NCI-H2227 treated with DMSO at 0.1 percent for 48 hours (cell line): Measurements from ENCODE around the gene ADAMTSL3.

Experiments
- DNase-seq: peaks from one replicate; lab custom pipeline; 2025; lab: John Stamatoyannopoulos, UW

The ADAMTSL3 gene

DNA sequence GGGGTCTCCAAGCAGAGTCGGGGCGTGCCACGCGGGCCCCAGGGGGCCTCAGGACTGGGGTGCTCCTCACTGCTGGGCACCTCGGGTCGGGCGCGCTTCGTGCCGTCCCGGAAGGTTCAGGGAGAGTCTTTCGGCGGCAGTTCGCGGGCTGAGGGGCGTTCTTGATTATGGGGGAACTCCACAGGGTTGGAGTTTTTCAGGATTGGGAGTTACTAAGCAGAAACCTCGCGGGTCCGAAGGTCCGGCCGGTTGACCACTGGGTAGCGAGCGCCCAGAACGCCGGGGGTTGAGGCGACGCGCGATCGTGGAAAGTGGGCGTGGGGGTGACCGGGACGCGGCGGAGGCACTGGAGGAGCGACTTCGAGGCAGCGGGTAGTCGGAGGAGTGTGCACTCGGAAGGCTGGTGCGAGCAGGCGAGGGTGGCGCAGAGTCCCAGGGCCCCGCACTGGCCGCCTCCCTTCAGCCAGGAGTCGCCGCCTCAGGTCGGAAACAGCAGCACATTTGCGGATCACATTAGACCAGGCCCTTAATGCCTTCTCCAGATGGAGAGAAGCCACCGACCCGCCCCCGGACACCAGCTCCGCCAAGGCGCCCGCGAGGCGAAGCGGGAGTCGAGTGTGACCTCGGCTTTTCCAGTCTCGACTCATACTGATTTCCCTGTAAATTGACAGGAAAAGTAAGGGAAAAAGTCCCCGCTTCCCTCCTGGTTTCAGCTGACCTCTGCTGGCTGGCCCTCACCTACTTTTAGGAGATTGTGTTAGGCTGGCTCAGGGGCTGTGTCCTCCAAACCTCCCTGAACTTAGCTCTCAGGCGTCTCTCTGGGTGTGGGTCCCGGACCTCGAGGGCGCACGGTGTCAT, 685 bp downstream of the ADAMTSL3 start:
- no peak for DNase-seq

GRCh38 chr15:83655237-83655616, 1.3 kb downstream of the ADAMTSL3 start:
- DNase-seq = no peak

- no peak for DNase-seq
Observed at GRCh38 chr15:83656192-83656591, 2.3 kb downstream of the ADAMTSL3 start.

GRCh38 chr15:83656943-83657528, 3.1 kb downstream of the ADAMTSL3 start:
- DNase-seq = no peak

DNA sequence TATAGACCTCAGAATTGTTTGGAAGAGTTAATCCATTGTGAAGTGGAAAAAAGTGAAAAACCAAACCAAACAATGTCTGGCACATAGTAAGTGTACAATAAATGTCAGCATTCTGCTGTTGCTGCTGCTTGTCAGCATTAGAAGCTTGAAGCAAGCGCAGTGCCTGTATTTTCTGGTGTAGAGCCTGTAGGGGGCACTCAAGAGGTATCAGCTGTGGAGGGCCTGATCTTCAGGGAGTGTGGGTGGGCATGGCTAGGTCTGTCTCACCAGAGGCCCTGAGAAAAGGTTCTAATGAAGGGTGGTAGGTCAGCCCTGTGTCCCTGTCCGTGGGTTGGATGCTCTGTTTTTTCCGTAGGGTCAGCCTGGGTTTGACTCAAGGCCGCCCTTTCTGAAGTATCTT, 3.6 kb downstream of the ADAMTSL3 start:
- no peak for DNase-seq

- DNase-seq = no peak
Observed at GRCh38 chr15:83658430-83659416, 4.8 kb downstream of the ADAMTSL3 start.

- no peak for DNase-seq
Observed at GRCh38 chr15:83659417-83659812, 5.5 kb downstream of the ADAMTSL3 start.

GRCh38 chr15:83665480-83665879, 11.6 kb downstream of the ADAMTSL3 start:
- no peak for DNase-seq

DNA sequence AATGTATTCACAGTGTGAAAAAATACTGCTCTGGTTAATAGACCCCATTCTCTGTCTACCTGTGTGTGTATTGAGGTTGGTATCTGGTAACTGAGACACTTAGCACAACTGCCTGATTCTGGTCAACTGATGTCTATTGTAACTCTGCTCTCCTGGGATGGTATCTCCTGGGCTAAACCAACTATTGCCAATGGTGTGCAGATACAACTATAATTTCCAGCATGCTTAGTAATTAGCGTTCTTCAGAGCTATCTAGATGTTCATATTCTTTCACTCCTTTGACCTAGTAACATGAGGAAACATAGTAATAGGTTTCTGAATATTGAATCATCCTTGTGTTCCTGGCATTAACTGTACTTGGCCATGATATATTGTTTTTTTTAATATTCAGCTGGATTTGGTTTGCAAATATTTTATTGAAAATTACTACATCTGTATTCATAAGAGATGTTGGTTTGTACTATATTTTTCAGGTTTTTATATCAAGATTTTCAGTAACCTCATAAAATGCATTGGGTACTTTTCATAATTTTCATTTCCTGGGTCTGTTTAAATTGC, 16.8 kb downstream of the ADAMTSL3 start:
- no peak for DNase-seq

DNA sequence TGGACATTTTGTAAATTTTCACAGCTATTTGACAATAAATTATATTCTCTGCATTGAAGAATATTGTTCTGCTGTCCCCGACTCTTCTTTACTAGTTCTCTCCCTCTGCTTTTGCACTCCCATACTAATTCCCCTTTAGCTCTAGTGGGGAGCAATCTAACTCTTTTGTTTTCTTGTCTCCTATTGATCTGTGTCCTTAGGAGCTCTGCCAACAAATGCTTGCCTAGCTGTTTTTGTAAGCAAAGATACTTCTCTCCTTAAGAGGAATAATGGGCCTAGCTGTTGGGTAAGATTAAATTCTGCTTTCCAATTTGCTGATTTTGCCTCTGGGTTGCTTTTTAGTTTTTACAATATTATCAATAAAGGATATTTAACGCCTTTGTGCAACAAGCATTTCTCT, 17.7 kb downstream of the ADAMTSL3 start:
- no peak for DNase-seq

GRCh38 chr15:83673385-83673784, 19.5 kb downstream of the ADAMTSL3 start:
- DNase-seq = no peak

DNA sequence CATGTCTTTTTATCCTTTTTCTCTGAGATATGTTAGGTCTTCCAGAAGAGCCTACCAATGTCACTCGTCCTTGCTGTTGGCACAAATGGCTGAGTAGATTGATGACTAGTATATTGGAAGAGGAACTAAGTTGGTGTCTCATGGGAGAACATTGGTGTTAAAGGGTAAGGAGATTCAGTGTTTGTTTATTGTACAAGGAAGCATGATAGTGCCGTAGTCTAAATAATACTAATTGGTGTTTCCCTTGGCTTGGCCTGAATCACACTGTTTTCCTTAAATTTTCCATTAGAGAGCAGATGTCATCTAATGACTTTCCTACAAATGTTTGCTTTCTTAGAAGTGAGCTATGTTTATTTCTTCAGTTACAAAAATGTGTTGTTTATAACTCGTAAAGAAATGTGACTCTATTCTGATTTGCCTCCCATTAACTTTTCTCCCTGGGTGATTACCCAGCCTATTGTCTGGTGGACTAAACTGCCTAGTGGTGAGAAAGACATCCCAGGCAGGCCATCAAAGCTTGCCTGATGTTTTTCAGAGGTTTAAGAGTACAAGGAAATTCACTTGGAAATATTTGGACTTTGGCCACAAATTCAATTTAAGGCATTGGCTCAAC, 28.7 kb downstream of the ADAMTSL3 start:
- no peak for DNase-seq

GRCh38 chr15:83685916-83686332, 32.0 kb downstream of the ADAMTSL3 start:
- DNase-seq = no peak

DNA sequence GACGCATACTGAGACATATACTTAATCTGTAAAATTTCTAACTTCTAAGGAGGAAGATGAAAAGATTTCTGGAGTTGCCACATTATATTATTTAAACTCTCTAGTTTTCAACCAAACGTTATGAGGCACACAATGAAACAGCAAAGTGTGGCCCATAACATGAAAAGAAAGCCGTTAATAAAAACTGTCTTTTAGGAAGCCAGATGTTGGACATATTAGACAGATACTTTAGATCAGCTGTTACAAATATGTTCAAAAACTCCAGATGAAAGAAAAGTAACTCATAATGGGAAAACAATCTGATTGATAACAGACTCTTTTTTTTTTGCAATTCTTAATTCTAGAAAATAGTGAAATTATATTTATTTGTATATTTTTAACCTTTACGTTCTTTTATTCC, 34.3 kb downstream of the ADAMTSL3 start:
- DNase-seq = no peak

DNA sequence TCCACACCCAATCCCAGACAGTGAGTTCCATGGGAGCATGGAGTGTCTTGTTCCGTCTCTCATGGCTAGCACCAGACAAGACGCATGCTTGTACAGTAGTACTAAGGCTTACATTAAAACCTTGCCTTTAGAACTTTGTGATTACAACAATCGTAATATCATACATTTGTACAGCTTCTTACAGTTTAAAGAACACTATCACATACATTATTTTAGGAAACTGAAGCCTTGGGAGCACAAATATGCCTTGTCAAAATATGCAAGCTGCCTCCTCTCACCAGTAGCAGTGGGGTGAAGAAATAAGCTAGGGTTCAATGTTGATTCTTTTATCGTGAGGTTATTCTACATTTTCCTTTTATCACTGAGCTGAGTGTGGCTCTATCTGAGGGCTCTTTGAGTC, 36.8 kb downstream of the ADAMTSL3 start:
- no peak for DNase-seq

DNA sequence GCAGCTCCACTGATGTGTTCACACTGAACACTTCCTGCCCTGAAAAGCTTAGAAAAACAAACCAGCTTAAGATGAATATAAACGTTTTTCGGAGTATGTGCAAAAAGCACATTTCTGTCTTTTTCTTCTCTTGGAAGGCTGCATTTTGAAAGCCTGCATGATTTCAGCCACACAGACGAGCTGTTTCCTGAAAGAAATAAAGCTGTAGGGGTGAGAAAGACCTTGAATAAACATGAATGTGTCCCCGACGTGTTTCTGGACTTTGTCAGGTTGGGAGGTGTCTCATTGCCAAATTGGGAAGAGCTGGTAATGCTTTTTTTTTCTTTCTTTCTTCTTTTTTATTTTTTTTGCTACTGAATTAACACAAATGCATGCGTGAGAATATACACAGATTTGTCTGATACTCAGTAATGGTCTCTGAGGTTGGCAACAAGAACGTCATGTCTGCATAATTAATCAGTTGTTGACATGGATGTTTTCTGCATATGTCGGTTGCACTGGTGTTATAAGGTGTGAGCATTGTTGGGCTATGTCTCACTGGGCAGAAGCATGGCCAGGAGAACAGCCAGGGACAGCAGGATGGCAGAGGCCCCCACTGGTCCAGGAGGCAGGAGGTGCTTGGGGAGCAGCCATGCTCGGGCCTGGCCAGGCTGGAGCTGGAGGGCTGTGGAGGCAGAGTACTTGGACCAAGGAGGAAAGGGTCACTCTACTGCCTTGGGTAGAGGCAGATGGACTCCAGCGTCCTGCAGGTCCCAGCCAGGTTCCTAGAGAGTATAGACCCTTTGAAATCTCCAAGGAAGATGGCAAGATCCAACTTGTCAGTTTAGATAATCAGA, 39.0 kb downstream of the ADAMTSL3 start:
- no peak for DNase-seq

- no peak for DNase-seq
Observed at GRCh38 chr15:83694015-83694414, 40.1 kb downstream of the ADAMTSL3 start.

DNA sequence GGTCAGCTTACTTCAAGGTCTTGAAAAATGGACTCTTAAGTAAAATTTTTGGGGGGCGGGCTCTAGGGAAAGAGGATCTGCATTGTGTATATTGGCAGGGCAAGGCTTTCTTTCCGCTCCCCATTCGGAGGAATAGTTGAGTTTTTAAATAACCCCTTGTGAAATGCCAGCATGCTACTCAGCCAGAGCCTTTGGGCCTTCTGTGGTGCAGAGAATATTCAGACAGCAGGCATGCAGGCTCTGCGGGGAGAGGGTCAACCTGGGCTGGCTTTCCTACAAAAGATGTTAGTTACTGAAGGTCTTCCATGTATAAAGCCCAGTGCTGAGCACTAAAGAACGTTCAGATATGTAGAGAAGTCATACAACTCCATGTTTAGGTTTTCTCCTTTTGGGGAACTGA, 40.6 kb downstream of the ADAMTSL3 start:
- DNase-seq = no peak

- no peak for DNase-seq
Observed at GRCh38 chr15:83695246-83695645, 41.3 kb downstream of the ADAMTSL3 start.

- no peak for DNase-seq
Observed at GRCh38 chr15:83695901-83696425, 42.0 kb downstream of the ADAMTSL3 start.

- DNase-seq = no peak
Observed at GRCh38 chr15:83697716-83698115, 43.8 kb downstream of the ADAMTSL3 start.
